SK-N-SH (cell line): ENCODE results near the gene NKAIN1. TPM values are rescaled to one million over a fixed set of nuclear protein-coding genes. Genes with fewer than 3 reads are reported as not detected.

Experiments used
- CTCF ChIA-PET: fragments of 300-600, 350-600 bp; formaldehyde crosslinking; extraction: SDS; loops from one replicate; lab custom pipeline; 2021; lab: Yijun Ruan, JAX
- POLR2A ChIA-PET: fragments of 350-600 bp; sonication (Branson Sonifier 250); formaldehyde crosslinking; extraction: SDS; loops from one replicate; lab custom pipeline; 2020; ENCODE audit warnings: antibody characterized with exemption, inconsistent platforms; lab: Yijun Ruan, JAX
- DNase-seq: peaks from one replicate; pipeline ENCODE4 v3.0.0; 2012
- H2AFZ ChIP-seq: fragments of 200-600 bp; sonication (generic); 2 replicates; pipeline ENCODE4 v1.8.1; 2016; ENCODE audit warnings: antibody characterized with exemption, mild to moderate bottlenecking, low read depth
- H3F3A ChIP-seq: fragments of 200-600 bp; sonication (generic); replicated peaks from 2 replicates; pipeline ENCODE3; 2016; ENCODE audit warnings: antibody characterized with exemption, mild to moderate bottlenecking; ENCODE audit not compliant: insufficient read depth
- H3K27ac ChIP-seq, 2 experiments: fragments of 200-500 bp in 1 of 2; fragments of 200-600 bp in 1 of 2; sonication (Bioruptor generic) in 1 of 2; sonication (generic), shearing (Covaris generic) in 1 of 2; 2 replicates each; pipeline versions ENCODE4 v1.5.1 to v1.6.1; 2014 to 2016; ENCODE audit warnings: low read depth in 2 of 2, inconsistent platforms in 1 of 2, low read length in 1 of 2, mild to moderate bottlenecking in 1 of 2, mixed read lengths in 1 of 2
- H3K27me3 ChIP-seq: fragments of 200-600 bp; sonication (generic), shearing (Covaris generic); 2 replicates; pipeline ENCODE4 v1.6.1; 2016; ENCODE audit warnings: mixed run types; ENCODE audit not compliant: insufficient read depth
- H3K36me3 ChIP-seq, 2 experiments: fragments of 200-500 bp in 1 of 2; fragments of 200-600 bp in 1 of 2; sonication (Bioruptor generic) in 1 of 2; sonication (generic) in 1 of 2; replicated peaks in 1 of 2; 2 replicates each; pipeline versions ENCODE3 to v1.5.1; 2014 to 2016; ENCODE audit warnings: low read length in 1 of 2, mild to moderate bottlenecking in 1 of 2; ENCODE audit not compliant: insufficient read depth in 2 of 2, control insufficient read depth in 1 of 2
- H3K4me1 ChIP-seq, 2 experiments: fragments of 200-500 bp in 1 of 2; fragments of 200-600 bp in 1 of 2; sonication (Bioruptor generic) in 1 of 2; sonication (generic), shearing (Covaris generic) in 1 of 2; 2 replicates each; pipeline versions ENCODE4 v1.5.1 to v1.6.1; 2014 to 2016; ENCODE audit warnings: low read depth in 1 of 2, low read length in 1 of 2, mixed run types in 1 of 2; ENCODE audit not compliant: insufficient read depth in 2 of 2, control insufficient read depth in 1 of 2
- H3K4me2 ChIP-seq: fragments of 200-600 bp; sonication (generic), shearing (Covaris generic); 2 replicates; pipeline ENCODE4 v1.6.1; 2017; ENCODE audit warnings: mixed run types
- H3K4me3 ChIP-seq, 2 experiments: fragments of 200-500 bp in 1 of 2; fragments of 200-600 bp in 1 of 2; sonication (Bioruptor generic) in 1 of 2; sonication (generic), shearing (Covaris generic) in 1 of 2; 2 replicates each; pipeline versions ENCODE4 v1.5.1 to v1.8.1; 2014 to 2016; ENCODE audit warnings: low read depth in 2 of 2, inconsistent platforms in 1 of 2, low read length in 1 of 2, mild to moderate bottlenecking in 1 of 2, mixed read lengths in 1 of 2, moderate library complexity in 1 of 2
- H3K79me2 ChIP-seq: fragments of 200-600 bp; sonication (generic); 2 replicates; pipeline ENCODE4 v1.8.1; 2017; ENCODE audit warnings: mild to moderate bottlenecking; ENCODE audit not compliant: insufficient read depth
- H3K9ac ChIP-seq: fragments of 200-600 bp; sonication (generic); 2 replicates; pipeline ENCODE4 v1.6.1; 2017; ENCODE audit warnings: mixed run types
- H3K9me2 ChIP-seq: fragments of 200-600 bp; sonication (generic); 2 replicates; pipeline ENCODE4 v1.6.1; 2017; ENCODE audit warnings: mixed run types
- H3K9me3 ChIP-seq: fragments of 200-600 bp; sonication (generic); 2 replicates; pipeline ENCODE4 v1.6.1; 2017; ENCODE audit warnings: mixed run types, mild to moderate bottlenecking, moderate library complexity
- H4K20me1 ChIP-seq: fragments of 200-600 bp; sonication (generic); 2 replicates; pipeline ENCODE4 v1.6.1; 2017; ENCODE audit warnings: mild to moderate bottlenecking, mixed run types; ENCODE audit not compliant: insufficient read depth
- CHD2 ChIP-seq: fragments of 150-350 bp; IDR thresholded peaks from 2 replicates; pipeline ENCODE4 v1.6.1; 2018; ENCODE audit warnings: low read length; ENCODE audit not compliant: partially characterized antibody
- CTCF ChIP-seq: fragments of 200-600 bp; sonication (generic); IDR thresholded peaks from 2 replicates; pipeline ENCODE4 v1.6.1; 2017; ENCODE audit warnings: antibody characterized with exemption, mild to moderate bottlenecking, moderate library complexity
- ELF1 ChIP-seq: IDR thresholded peaks from 2 replicates; pipeline ENCODE4 v1.4.0; 2012
- EP300 ChIP-seq, 2 experiments: IDR thresholded peaks; 2 replicates each; pipeline versions ENCODE4 v1.4.0 to v1.6.1; 2012; ENCODE audit warnings: borderline replicate concordance in 1 of 2, low read depth in 1 of 2, low read length in 1 of 2
- FOSL2 ChIP-seq: IDR thresholded peaks from 2 replicates; pipeline ENCODE4 v1.4.0; 2012; ENCODE audit warnings: low read depth, mild to moderate bottlenecking, moderate library complexity, borderline replicate concordance
- GABPA ChIP-seq: IDR thresholded peaks from 2 replicates; pipeline ENCODE4 v1.4.0; 2012; ENCODE audit warnings: low read depth, mild to moderate bottlenecking
- GATA2 ChIP-seq: sonication (generic); formaldehyde crosslinking; IDR thresholded peaks from 2 replicates; pipeline ENCODE4 v1.5.0; 2020; ENCODE audit warnings: mild to moderate bottlenecking, missing genetic modification reagents
- MAX ChIP-seq: IDR thresholded peaks from 2 replicates; pipeline ENCODE4 v1.4.0; 2012; ENCODE audit warnings: low read depth
- MEF2A ChIP-seq: IDR thresholded peaks from 2 replicates; pipeline ENCODE4 v1.4.0; 2012; ENCODE audit warnings: low read depth, borderline replicate concordance
- MXI1 ChIP-seq: IDR thresholded peaks from 2 replicates; pipeline ENCODE4 v1.6.1; 2012; ENCODE audit warnings: mild to moderate bottlenecking, low read depth, low read length, improper control_type of control experiment
- NFIC ChIP-seq: IDR thresholded peaks from 2 replicates; pipeline ENCODE4 v1.4.0; 2012; ENCODE audit warnings: borderline replicate concordance
- NRF1 ChIP-seq: IDR thresholded peaks from 2 replicates; pipeline ENCODE4 v1.6.1; 2012; ENCODE audit warnings: low read depth, mild to moderate bottlenecking, low read length
- POLR2AphosphoS5 ChIP-seq: IDR thresholded peaks from 2 replicates; pipeline ENCODE4 v1.6.1; 2012; ENCODE audit warnings: low read depth, low read length
- RCOR1 ChIP-seq: fragments of 150-350 bp; IDR thresholded peaks from 2 replicates; pipeline ENCODE4 v1.6.1; 2017; ENCODE audit warnings: antibody characterized with exemption, low read length
- REST ChIP-seq: IDR thresholded peaks from 2 replicates; pipeline ENCODE4 v1.6.1; 2012; ENCODE audit warnings: mild to moderate bottlenecking, low read depth, low read length, moderate library complexity
- RFX5 ChIP-seq: IDR thresholded peaks from 2 replicates; pipeline ENCODE4 v1.6.1; 2012; ENCODE audit warnings: mild to moderate bottlenecking, improper control_type of control experiment, low read length
- RXRA ChIP-seq: IDR thresholded peaks from 2 replicates; pipeline ENCODE4 v1.4.0; 2012; ENCODE audit warnings: low read depth, mild to moderate bottlenecking, borderline replicate concordance
- SIN3A ChIP-seq: IDR thresholded peaks from 2 replicates; pipeline ENCODE4 v1.6.1; 2012; ENCODE audit warnings: low read depth, mild to moderate bottlenecking, low read length, moderate library complexity, borderline replicate concordance
- TAF1 ChIP-seq: IDR thresholded peaks from 2 replicates; pipeline ENCODE4 v1.6.1; 2012; ENCODE audit warnings: low read depth, mild to moderate bottlenecking, low read length, moderate library complexity, borderline replicate concordance
- TCF12 ChIP-seq: IDR thresholded peaks from 2 replicates; pipeline ENCODE4 v1.4.0; 2012
- USF2 ChIP-seq: fragments of 150-350 bp; IDR thresholded peaks from 2 replicates; pipeline ENCODE4 v1.6.1; 2017; ENCODE audit warnings: antibody characterized with exemption, low read length, low read depth, borderline replicate concordance
- WGBS: methylation state at CpG from one replicate; pipeline ENCODE4 v1.1.6; 2017; ENCODE audit warnings: low lambda C conversion rate; 5-methylcytosine and 5-hydroxymethylcytosine counted together
- polyA plus RNA-seq, 3 experiments: library from polyadenylated mRNA; depleted of rRNA; stranded (reverse); fragments of >200 nt; gene quantifications; 2 replicates each; pipeline ENCODE4 v1.2.3, GENCODE V29; 2012

NKAIN1 gene
- polyA plus RNA-seq, 1 of the 3 experiments (the other 2 are of a cell fraction) = 0.54 TPM

GRCh38 chr1:31163866-31164265, 75.8 kb downstream of the NKAIN1 start:
- Histone ChIP-seq H2AFZ (no peak overlapping the region), H3K36me3 (no peaks in the 10 kb centered on the region), H3K9me3 (no peaks in the 10 kb centered on the region), H3K79me2 (no peaks in the 10 kb centered on the region), H3K4me2 (no peak overlapping the region), H3K27me3 (no peaks in the 10 kb centered on the region), H3K27ac (no peak overlapping the region)
- POLR2A ChIA-PET = no interaction called here
- no peak for TF ChIP-seq NRF1
- TF ChIP-seq POLR2AphosphoS5 = no peak
- no peak for TF ChIP-seq NFIC
- TF ChIP-seq RFX5 = no peak
- no peak for TF ChIP-seq MAX
- TF ChIP-seq FOSL2 = no peak
- no peak for TF ChIP-seq TCF12
- no peak for TF ChIP-seq CHD2
- TF ChIP-seq GABPA = no peak
- TF ChIP-seq TAF1 = no peak
- TF ChIP-seq, all 33 proteins: peak for 0
- H4K20me1 ChIP-seq = no peaks in the 10 kb centered on the region
- no peaks in the 10 kb centered on the region for H3F3A ChIP-seq
- WGBS = 86% methylated on average over 9 of the region's 9 CpGs
- H3K9me2 ChIP-seq = no peaks in the 10 kb centered on the region
- no peak for DNase-seq
- H3K4me3 ChIP-seq = no peak overlapping the region
- CTCF ChIA-PET = interaction anchor here (0.7 to 19.2 kb wide), 7 partner anchors 10 to 800 kb away, joined by 3 to 224 read pairs (median 4); no protein-coding TSS in a partner anchor
- no peaks in the 10 kb centered on the region for H3K4me1 ChIP-seq
- no peak overlapping the region for H3K9ac ChIP-seq

DNA sequence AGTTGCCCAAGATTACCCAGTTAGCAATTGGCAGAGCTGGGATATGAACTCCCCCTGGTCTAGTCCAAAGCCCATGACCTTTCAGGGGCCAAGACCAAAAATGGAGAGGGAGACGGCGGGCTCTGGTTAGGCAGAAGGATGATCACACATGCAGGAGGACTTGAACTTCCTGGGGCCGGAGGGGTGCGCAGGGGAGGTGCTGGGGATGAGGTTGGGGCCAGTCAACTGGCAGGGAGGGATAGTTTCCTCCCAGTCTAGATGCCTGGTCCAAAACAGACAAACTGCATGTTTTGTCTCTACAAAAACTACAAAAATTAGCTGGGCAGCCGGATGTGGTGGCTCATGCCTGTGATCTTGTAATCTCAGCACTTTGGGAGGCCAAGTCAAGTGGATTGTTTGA, 78.1 kb downstream of the NKAIN1 start:
- H3K27ac ChIP-seq = no peak overlapping the region
- H3K79me2 ChIP-seq = no peaks in the 10 kb centered on the region
- CTCF ChIA-PET = interaction anchor here (0.7 to 19.2 kb wide), 8 partner anchors 9 to 387 kb away, joined by 3 to 224 read pairs (median 5); no protein-coding TSS in a partner anchor
- 93% methylated on average over 5 of the region's 5 CpGs for WGBS
- no peak overlapping the region for H2AFZ ChIP-seq
- peaks cover 3% of the 10 kb centered on the region for H3F3A ChIP-seq
- POLR2A ChIA-PET = no interaction called here
- no peaks in the 10 kb centered on the region for H3K4me1 ChIP-seq
- no peaks in the 10 kb centered on the region for H4K20me1 ChIP-seq
- H3K9me2 ChIP-seq = no peaks in the 10 kb centered on the region
- no peak for DNase-seq
- H3K9ac ChIP-seq = no peak overlapping the region
- no peaks in the 10 kb centered on the region for H3K27me3 ChIP-seq
- no peaks in the 10 kb centered on the region for H3K9me3 ChIP-seq
- H3K4me2 ChIP-seq = no peak overlapping the region
- no peaks in the 10 kb centered on the region for H3K36me3 ChIP-seq
- no peak overlapping the region for H3K4me3 ChIP-seq
- TF ChIP-seq CTCF = no peak
- TF ChIP-seq CHD2 = no peak
- no peak for TF ChIP-seq RXRA
- no peak for TF ChIP-seq TAF1
- TF ChIP-seq MXI1 = no peak
- no peak for TF ChIP-seq ELF1
- TF ChIP-seq GABPA = no peak
- TF ChIP-seq RCOR1 = no peak
- no peak for TF ChIP-seq TCF12
- no peak for TF ChIP-seq MEF2A
- no peak for TF ChIP-seq REST
- TF ChIP-seq USF2 = no peak
- TF ChIP-seq GATA2 (CRISPR knock-in tag) = no peak
- TF ChIP-seq EP300 (IDR thresholded peaks at IDR 0.05; ENCODE audit: borderline replicate concordance in 1 of 2, low read depth in 1 of 2, low read length in 1 of 2) = no peak
- TF ChIP-seq SIN3A = no peak
